B cell (primary cell): ENCODE measurements around the gene UBE2B. TPM values are rescaled to one million over a fixed set of nuclear protein-coding genes. Genes with fewer than 3 reads are reported as not detected.
A peak's percentile ranks its signal among the peaks of the same experiment; 100 is the strongest.

Experiments
- ATAC-seq: fragments of 200-7000 bp; cut with Tn5 transposase; one replicate; pipeline ENCODE4 v1.10.0; 2021; ENCODE audit warnings: low read depth, mild to moderate bottlenecking, moderate number of reproducible peaks, moderate library complexity
- CTCF ChIA-PET: fragments of 350-600 bp; sonication (Branson Sonifier 250); formaldehyde crosslinking; loops from one replicate; lab custom pipeline; 2021; ENCODE audit warnings: antibody characterized with exemption, inconsistent platforms; lab: Charles Lee
- POLR2A ChIA-PET: fragments of 350-600 bp; sonication (Branson Sonifier 250); formaldehyde crosslinking; loops from one replicate; lab custom pipeline; 2021; ENCODE audit warnings: antibody characterized with exemption; lab: Charles Lee
- DNase-seq: peaks from one replicate; pipeline ENCODE4 v3.0.0; 2013
- H2AFZ ChIP-seq: 2 replicates; pipeline ENCODE4 v1.6.1; 2012; ENCODE audit warnings: mild to moderate bottlenecking, low read depth, low read length; ENCODE audit not compliant: insufficient read depth, poor library complexity, severe bottlenecking
- H3K27ac ChIP-seq, 2 donors: 1 replicate in 1 of 2; 2 replicates in 1 of 2; pipeline ENCODE4 v1.5.1; 2012 to 2013; ENCODE audit warnings: low read length in 2 of 2, mild to moderate bottlenecking in 2 of 2, moderate library complexity in 1 of 2
- H3K27me3 ChIP-seq, 4 experiments: fragments of 200-600 bp in 1 of 4; sonication (generic) in 1 of 4; replicated peaks in 1 of 4; 1 replicate in 2 of 4; 2 replicates in 2 of 4; pipeline versions ENCODE4 v1.6.1 to v1.7.0; 2013 to 2016; ENCODE audit warnings: low read length in 3 of 4, mild to moderate bottlenecking in 2 of 4, mixed read lengths in 1 of 4, moderate library complexity in 1 of 4; ENCODE audit not compliant: insufficient read depth in 4 of 4, control insufficient read depth in 3 of 4; ENCODE audit errors: control extremely low read depth in 1 of 4
- H3K36me3 ChIP-seq, 2 experiments: replicated peaks in 1 of 2; 1 replicate in 1 of 2; 2 replicates in 1 of 2; pipeline versions ENCODE4 v1.6.1 to v1.7.1; 2013; ENCODE audit warnings: low read length in 1 of 2; ENCODE audit not compliant: insufficient read depth in 2 of 2, control insufficient read depth in 1 of 2; ENCODE audit errors: control extremely low read depth in 1 of 2, extremely low read depth in 1 of 2
- H3K4me1 ChIP-seq, 2 donors: fragments of 200-600 bp in 1 of 2; sonication (generic) in 1 of 2; 1 replicate in 1 of 2; 2 replicates in 1 of 2; pipeline versions ENCODE4 v1.5.1 to v1.6.1; 2013 to 2017; ENCODE audit warnings: low read length in 2 of 2; ENCODE audit not compliant: control insufficient read depth in 2 of 2, insufficient read depth in 2 of 2
- H3K4me2 ChIP-seq: replicated peaks from 2 replicates; pipeline ENCODE3; 2012; ENCODE audit warnings: mild to moderate bottlenecking, low read depth, low read length; ENCODE audit not compliant: poor library complexity, severe bottlenecking
- H3K4me3 ChIP-seq, 5 experiments: fragments of 200-600 bp in 1 of 5; sonication (generic) in 1 of 5; 1 replicate in 3 of 5; 2 replicates in 2 of 5; pipeline versions ENCODE4 v1.5.1 to v1.7.0; 2011 to 2016; ENCODE audit warnings: low read length in 4 of 5, mild to moderate bottlenecking in 4 of 5, low read depth in 2 of 5, control low read depth in 1 of 5, moderate library complexity in 1 of 5; ENCODE audit not compliant: insufficient read depth in 1 of 5; ENCODE audit errors: control extremely low read depth in 1 of 5, extremely low read depth in 1 of 5
- H3K79me2 ChIP-seq: fragments of 200-600 bp; sonication (generic); one replicate; pipeline ENCODE4 v1.6.0; 2016; ENCODE audit warnings: low read length; ENCODE audit not compliant: control insufficient read depth, insufficient read depth
- H3K9ac ChIP-seq: fragments of 200-600 bp; sonication (generic); 2 replicates; pipeline ENCODE4 v1.6.1; 2017; ENCODE audit warnings: mild to moderate bottlenecking, low read length, moderate library complexity
- H3K9me3 ChIP-seq, 3 donors: one replicate each; pipeline versions ENCODE4 v1.6.1 to v1.7.1; 2013; ENCODE audit warnings: low read length in 2 of 3; ENCODE audit not compliant: control insufficient read depth in 2 of 3, insufficient read depth in 1 of 3; ENCODE audit errors: control extremely low read depth in 1 of 3
- H4K20me1 ChIP-seq: 2 replicates; pipeline ENCODE4 v1.6.0; 2012; ENCODE audit warnings: mild to moderate bottlenecking, low read length; ENCODE audit not compliant: insufficient read depth, control insufficient read depth, poor library complexity, severe bottlenecking
- H3K27ac Mint-ChIP-seq: one replicate; pipeline ENCODE4 v1.8.0; 2021; ENCODE audit warnings: mixed read lengths
- H3K27me3 Mint-ChIP-seq: one replicate; pipeline ENCODE4 v1.8.0; 2021; ENCODE audit warnings: mixed read lengths
- H3K4me1 Mint-ChIP-seq: one replicate; pipeline ENCODE4 v1.8.0; 2021; ENCODE audit warnings: mixed read lengths
- H3K4me3 Mint-ChIP-seq: one replicate; pipeline ENCODE4 v1.8.0; 2021; ENCODE audit warnings: mixed read lengths
- H3K9me3 Mint-ChIP-seq: one replicate; pipeline ENCODE4 v1.8.0; 2022; ENCODE audit warnings: mixed read lengths; ENCODE audit not compliant: insufficient read depth
- EZH2 ChIP-seq: IDR thresholded peaks from 2 replicates; pipeline ENCODE4 v1.6.1; 2012; ENCODE audit warnings: borderline replicate concordance, low read depth, mild to moderate bottlenecking, moderate library complexity, low read length; ENCODE audit not compliant: insufficient read depth, poor library complexity, severe bottlenecking
- WGBS: methylation state at CpG from one replicate; pipeline ENCODE4 v1.1.5; 2013; ENCODE audit warnings: missing lambda C conversion rate; ENCODE audit not compliant: insufficient coverage; 5-methylcytosine and 5-hydroxymethylcytosine counted together
- intact Hi-C: fragments of 100-400 bp; cut with micrococcal nuclease; formaldehyde crosslinking; loops from one replicate; pipeline ENCODE4 v1.10.0; 2022
- polyA plus RNA-seq: library from polyadenylated mRNA; depleted of rRNA; stranded (reverse); fragments of >200 nt; gene quantifications from 2 replicates; pipeline ENCODE4 v1.2.3, GENCODE V29; 2012
- total RNA-seq, 2 donors: library from RNA; stranded (reverse); fragments of 120-200 nt in 1 of 2; gene quantifications; 1 replicate in 1 of 2; 2 replicates in 1 of 2; pipeline versions ENCODE4 v1.2.3 to v1.2.4, GENCODE V29; 2013 to 2022
- TF ChIP-seq, protein P1 (sequence below): fragments of 200-600 bp; IDR thresholded peaks from one replicate; pipeline ENCODE4 v1.8.0; 2022; ENCODE audit warnings: antibody characterized with exemption, mild to moderate bottlenecking

The UBE2B gene
- total and polyA plus RNA-seq, 2 donors (not counting 1 experiment from before 2014, with no cell fraction given): 23.0 to 106 TPM

DNA sequence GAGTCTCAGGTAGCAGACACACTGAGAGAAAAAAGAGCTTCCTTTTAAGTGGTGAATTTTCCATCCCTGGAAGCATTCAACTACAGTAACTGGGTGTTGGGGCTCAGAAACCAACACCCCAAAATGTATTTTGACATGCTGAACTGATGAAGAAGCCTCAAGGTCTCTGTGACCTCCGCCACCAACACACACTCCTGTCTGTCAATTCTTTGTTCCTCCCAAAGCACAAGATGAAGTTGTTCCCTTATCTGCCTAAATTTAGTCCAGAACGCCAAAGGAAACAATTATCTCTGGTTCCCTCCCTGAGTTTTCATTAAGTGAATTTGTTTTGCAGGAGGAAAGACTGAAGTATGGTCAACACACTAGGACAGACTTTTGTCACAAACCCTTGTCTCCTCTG lies 41.7 kb downstream of the UBE2B start:
- intact Hi-C loops: loop anchor here (5.0 kb wide), 1 partner anchor 129 kb away; no protein-coding TSS in a partner anchor
- WGBS: no CpG with 5 or more reads among the region's 2 CpGs
- no peak overlapping the region for H3K27ac Mint-ChIP-seq
- H3K27ac ChIP-seq: no peak overlapping the region
- H3K4me3 Mint-ChIP-seq: peak overlapping the region; percentile 49
- ATAC-seq (no peak), DNase-seq (no peak)
- peaks cover 0 to 5% of the 10 kb centered on the region in 2 experiments for H3K36me3 ChIP-seq
- ChIA-PET POLR2A (interaction anchor here (3.7 kb wide), 1 partner anchor 112 kb away, joined by 50 read pairs; the partner anchor contains the start of gene JADE2), CTCF (interaction anchor here (1.3 to 4.7 kb wide), 8 partner anchors 23 to 175 kb away, joined by 3 to 56 read pairs (median 6); partner anchors contain the start of gene JADE2)
- no peak overlapping the region for H2AFZ ChIP-seq
- H3K4me1 Mint-ChIP-seq: peaks cover 39% of the 10 kb centered on the region
- no peak overlapping the region for H3K9ac ChIP-seq
- no peaks in the 10 kb centered on the region for H3K27me3 Mint-ChIP-seq
- H4K20me1 ChIP-seq: no peaks in the 10 kb centered on the region
- H3K9me3 Mint-ChIP-seq: no peaks in the 10 kb centered on the region
- no peak overlapping the region for H3K4me2 ChIP-seq
- H3K4me1 ChIP-seq: peaks cover 15 to 19% of the 10 kb centered on the region in 2 donors
- no peak overlapping the region for H3K4me3 ChIP-seq
- H3K79me2 ChIP-seq: peaks cover 32% of the 10 kb centered on the region
- no peak for TF ChIP-seq EZH2
- TF ChIP-seq, protein P1, sequence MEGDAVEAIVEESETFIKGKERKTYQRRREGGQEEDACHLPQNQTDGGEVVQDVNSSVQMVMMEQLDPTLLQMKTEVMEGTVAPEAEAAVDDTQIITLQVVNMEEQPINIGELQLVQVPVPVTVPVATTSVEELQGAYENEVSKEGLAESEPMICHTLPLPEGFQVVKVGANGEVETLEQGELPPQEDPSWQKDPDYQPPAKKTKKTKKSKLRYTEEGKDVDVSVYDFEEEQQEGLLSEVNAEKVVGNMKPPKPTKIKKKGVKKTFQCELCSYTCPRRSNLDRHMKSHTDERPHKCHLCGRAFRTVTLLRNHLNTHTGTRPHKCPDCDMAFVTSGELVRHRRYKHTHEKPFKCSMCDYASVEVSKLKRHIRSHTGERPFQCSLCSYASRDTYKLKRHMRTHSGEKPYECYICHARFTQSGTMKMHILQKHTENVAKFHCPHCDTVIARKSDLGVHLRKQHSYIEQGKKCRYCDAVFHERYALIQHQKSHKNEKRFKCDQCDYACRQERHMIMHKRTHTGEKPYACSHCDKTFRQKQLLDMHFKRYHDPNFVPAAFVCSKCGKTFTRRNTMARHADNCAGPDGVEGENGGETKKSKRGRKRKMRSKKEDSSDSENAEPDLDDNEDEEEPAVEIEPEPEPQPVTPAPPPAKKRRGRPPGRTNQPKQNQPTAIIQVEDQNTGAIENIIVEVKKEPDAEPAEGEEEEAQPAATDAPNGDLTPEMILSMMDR: no peak
- no peaks in the 10 kb centered on the region for H3K27me3 ChIP-seq
- H3K9me3 ChIP-seq: no peaks in the 10 kb centered on the region

DNA sequence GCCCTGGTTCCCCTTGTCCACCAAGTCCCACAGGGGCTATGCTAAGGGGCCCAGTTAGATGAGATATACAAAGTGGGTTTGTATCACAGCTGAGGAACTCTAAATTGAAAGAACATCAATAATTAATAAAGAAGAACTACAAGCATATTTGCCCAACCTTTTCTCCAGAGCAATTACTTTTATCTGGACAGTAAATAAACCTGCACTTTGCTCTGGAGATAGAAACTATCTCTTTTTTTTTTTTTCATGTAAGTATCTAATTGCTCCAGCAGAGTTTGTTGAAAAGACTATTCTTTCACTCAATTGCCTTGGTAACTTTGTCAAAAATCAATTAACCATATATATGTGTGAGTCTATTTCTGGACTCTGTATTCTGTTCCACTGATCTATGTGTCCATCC lies 46.3 kb downstream of the UBE2B start:
- intact Hi-C loops: no loop called here

More for the DNA sequence above, 46.3 kb downstream of the UBE2B start:
- no peak for ATAC-seq
- Histone ChIP-seq H3K4me3 (no peak overlapping the region), H3K4me1 (peaks cover 0 to under 1% of the 10 kb centered on the region in 2 donors), H3K9ac (no peak overlapping the region), H3K4me2 (no peak overlapping the region), H3K9me3 (no peaks in the 10 kb centered on the region), H3K36me3 (no peaks in the 10 kb centered on the region), H2AFZ (no peak overlapping the region), H3K79me2 (peaks cover 6% of the 10 kb centered on the region), H3K27ac (no peak overlapping the region), H4K20me1 (no peaks in the 10 kb centered on the region), H3K27me3 (no peaks in the 10 kb centered on the region)
- Mint-ChIP-seq H3K9me3 (no peaks in the 10 kb centered on the region), H3K27ac (no peak overlapping the region), H3K27me3 (no peaks in the 10 kb centered on the region), H3K4me1 (peaks cover 6% of the 10 kb centered on the region), H3K4me3 (no peak overlapping the region)
- TF ChIP-seq, protein P1: no peak
- no peak for TF ChIP-seq EZH2
- ChIA-PET POLR2A (interaction anchor here (0.6 kb wide), 1 partner anchor 14 kb away, joined by 4 read pairs; no protein-coding TSS in a partner anchor), CTCF (interaction anchor here (0.9 kb wide), 1 partner anchor 14 kb away, joined by 4 read pairs; no protein-coding TSS in a partner anchor)
- DNase-seq: no peak
